GM23338 (cell line): ENCODE data around the gene CEMIP2. TPM values are rescaled to one million over a fixed set of nuclear protein-coding genes. Genes with fewer than 3 reads are reported as not detected.

Experiments used
- ATAC-seq: fragments of 200-7000 bp; cut with Tn5 transposase; 3 replicates; pipeline ENCODE4 v1.9.1; 2020
- DNase-seq: peaks from one replicate; pipeline ENCODE4 v3.0.0-alpha.2; 2015; ENCODE audit warnings: low spot score
- H2AFZ ChIP-seq: fragments of 200-600 bp; sonication (generic); 2 replicates; pipeline ENCODE4 v1.8.0; 2016; ENCODE audit warnings: antibody characterized with exemption, mild to moderate bottlenecking, moderate library complexity
- H3F3A ChIP-seq: fragments of 200-600 bp; sonication (generic); replicated peaks from 2 replicates; pipeline ENCODE4 v1.8.0; 2017; ENCODE audit warnings: antibody characterized with exemption, mixed run types, low read depth
- H3K27ac ChIP-seq: fragments of 200-600 bp; sonication (generic); 2 replicates; pipeline ENCODE4 v1.6.1; 2016; ENCODE audit warnings: low read depth
- H3K27me3 ChIP-seq: fragments of 200-600 bp; sonication (generic); 2 replicates; pipeline ENCODE4 v1.8.0; 2016; ENCODE audit warnings: mild to moderate bottlenecking, mixed run types, moderate library complexity; ENCODE audit not compliant: insufficient read depth
- H3K36me3 ChIP-seq: fragments of 200-600 bp; sonication (generic); 2 replicates; pipeline ENCODE4 v1.8.0; 2016; ENCODE audit warnings: mild to moderate bottlenecking; ENCODE audit not compliant: insufficient read depth
- H3K4me1 ChIP-seq: fragments of 200-600 bp; sonication (generic); 2 replicates; pipeline ENCODE4 v1.8.0; 2016; ENCODE audit warnings: mild to moderate bottlenecking, moderate library complexity; ENCODE audit not compliant: insufficient read depth
- H3K4me2 ChIP-seq: fragments of 200-600 bp; sonication (generic); 2 replicates; pipeline ENCODE4 v1.7.1; 2017; ENCODE audit warnings: mixed run types
- H3K4me3 ChIP-seq: fragments of 200-600 bp; sonication (generic); 2 replicates; pipeline ENCODE4 v1.6.1; 2016; ENCODE audit warnings: mixed run types
- H3K79me2 ChIP-seq: fragments of 200-600 bp; sonication (generic); replicated peaks from 2 replicates; pipeline ENCODE4 v1.8.0; 2017; ENCODE audit warnings: mild to moderate bottlenecking; ENCODE audit not compliant: insufficient read depth
- H3K9me2 ChIP-seq: fragments of 200-600 bp; sonication (generic); 2 replicates; pipeline ENCODE4 v1.8.0; 2017; ENCODE audit not compliant: insufficient read depth
- H4K20me1 ChIP-seq: fragments of 200-600 bp; sonication (generic); replicated peaks from 2 replicates; pipeline ENCODE4 v1.8.0; 2017; ENCODE audit warnings: mild to moderate bottlenecking; ENCODE audit not compliant: insufficient read depth
- H3K27ac Mint-ChIP-seq: 2 replicates; pipeline ENCODE4 v1.8.0; 2020; ENCODE audit warnings: inconsistent platforms, mild to moderate bottlenecking, moderate library complexity, mixed read lengths
- H3K27me3 Mint-ChIP-seq: 3 replicates; pipeline ENCODE4 v1.8.0; 2022; ENCODE audit warnings: low read depth, mild to moderate bottlenecking, moderate library complexity, mixed read lengths, inconsistent platforms; ENCODE audit not compliant: insufficient read depth, poor library complexity
- H3K36me3 Mint-ChIP-seq: 3 replicates; pipeline ENCODE4 v1.8.0; 2021; ENCODE audit warnings: low read depth, mild to moderate bottlenecking, inconsistent platforms, moderate library complexity, mixed read lengths
- H3K4me1 Mint-ChIP-seq: 3 replicates; pipeline ENCODE4 v1.8.0; 2020; ENCODE audit warnings: mild to moderate bottlenecking, inconsistent platforms, mixed read lengths
- H3K4me3 Mint-ChIP-seq: 3 replicates; pipeline ENCODE4 v1.8.0; 2021; ENCODE audit warnings: moderate library complexity, mild to moderate bottlenecking, inconsistent platforms, mixed read lengths
- H3K9me3 Mint-ChIP-seq: 3 replicates; pipeline ENCODE4 v1.8.0; 2020; ENCODE audit warnings: moderate library complexity, mild to moderate bottlenecking, inconsistent platforms, mixed read lengths
- CREB1 ChIP-seq: fragments of 250-450 bp; sonication (Bioruptor Pico); IDR thresholded peaks from 2 replicates; pipeline ENCODE4 v1.5.0; 2020; ENCODE audit warnings: low read depth, mild to moderate bottlenecking, moderate library complexity
- EZH2 ChIP-seq: fragments of 200-600 bp; sonication (generic); IDR thresholded peaks from one replicate; pipeline ENCODE4 v1.8.0; 2017; ENCODE audit warnings: antibody characterized with exemption, mild to moderate bottlenecking, low read depth; ENCODE audit not compliant: unreplicated experiment
- EZH2phosphoT487 ChIP-seq: fragments of 200-600 bp; sonication (generic); IDR thresholded peaks from one replicate; pipeline ENCODE4 v1.8.1; 2018; ENCODE audit warnings: antibody characterized with exemption; ENCODE audit not compliant: unreplicated experiment
- JUNB ChIP-seq: IDR thresholded peaks from one replicate; pipeline ENCODE4 v1.6.1; 2016; ENCODE audit warnings: antibody characterized with exemption; ENCODE audit not compliant: unreplicated experiment
- NANOG ChIP-seq: IDR thresholded peaks from 2 replicates; pipeline ENCODE4 v1.6.1; 2016; ENCODE audit warnings: antibody characterized with exemption, borderline replicate concordance
- POLR2AphosphoS5 ChIP-seq: IDR thresholded peaks from 2 replicates; pipeline ENCODE4 v1.6.1; 2016; ENCODE audit warnings: antibody characterized with exemption, low read depth
- STAT1 ChIP-seq: IDR thresholded peaks from one replicate; pipeline ENCODE4 v1.6.1; 2016; ENCODE audit warnings: antibody characterized with exemption; ENCODE audit not compliant: unreplicated experiment
- ZNF114 ChIP-seq: fragments of 250-450 bp; sonication (Bioruptor Pico); IDR thresholded peaks from 2 replicates; pipeline ENCODE4 v1.5.0; 2020; ENCODE audit warnings: mild to moderate bottlenecking, moderate library complexity
- ZNF331 ChIP-seq: fragments of 250-450 bp; sonication (Bioruptor Pico); IDR thresholded peaks from 2 replicates; pipeline ENCODE4 v1.5.0; 2020; ENCODE audit warnings: low read depth, mild to moderate bottlenecking, moderate library complexity
- polyA plus RNA-seq: library from polyadenylated mRNA; unstranded; fragments of >200 nt; fragmentation: Nextera tagmentation; extraction: Ambion mirVana; gene quantifications from 2 replicates; pipeline ENCODE4 v1.2.1, GENCODE V29; 2016
- total RNA-seq: library from RNA; depleted of rRNA; stranded (reverse); fragments of >200 nt; shearing (Covaris generic); gene quantifications from 2 replicates; pipeline ENCODE4 v1.2.3, GENCODE V29; 2014
- TF ChIP-seq, protein P1 (sequence below): IDR thresholded peaks from 2 replicates; pipeline ENCODE4 v1.6.1; 2016; ENCODE audit warnings: antibody characterized with exemption
- TF ChIP-seq, protein P2 (sequence below): IDR thresholded peaks from one replicate; pipeline ENCODE4 v1.6.1; 2018; ENCODE audit warnings: antibody characterized with exemption; ENCODE audit not compliant: unreplicated experiment
- TF ChIP-seq, protein P3 (sequence below), 2 experiments: fragments of 200-600 bp in 1 of 2; sonication (generic) in 1 of 2; conservative IDR thresholded peaks; 2 replicates each; pipeline versions ENCODE4 v1.5.1 to v1.6.1; 2016 to 2017; ENCODE audit warnings: antibody characterized with exemption in 2 of 2, low read depth in 2 of 2, mild to moderate bottlenecking in 2 of 2, moderate library complexity in 1 of 2
- TF ChIP-seq, protein P4 (sequence below): fragments of 250-450 bp; sonication (Bioruptor Pico); IDR thresholded peaks from 2 replicates; pipeline ENCODE4 v1.5.0; 2020; ENCODE audit warnings: mild to moderate bottlenecking, moderate library complexity

The CEMIP2 gene
- total and polyA plus RNA-seq, 2 experiments from 2014 or later, result 23.0 to 76.7 TPM

DNA sequence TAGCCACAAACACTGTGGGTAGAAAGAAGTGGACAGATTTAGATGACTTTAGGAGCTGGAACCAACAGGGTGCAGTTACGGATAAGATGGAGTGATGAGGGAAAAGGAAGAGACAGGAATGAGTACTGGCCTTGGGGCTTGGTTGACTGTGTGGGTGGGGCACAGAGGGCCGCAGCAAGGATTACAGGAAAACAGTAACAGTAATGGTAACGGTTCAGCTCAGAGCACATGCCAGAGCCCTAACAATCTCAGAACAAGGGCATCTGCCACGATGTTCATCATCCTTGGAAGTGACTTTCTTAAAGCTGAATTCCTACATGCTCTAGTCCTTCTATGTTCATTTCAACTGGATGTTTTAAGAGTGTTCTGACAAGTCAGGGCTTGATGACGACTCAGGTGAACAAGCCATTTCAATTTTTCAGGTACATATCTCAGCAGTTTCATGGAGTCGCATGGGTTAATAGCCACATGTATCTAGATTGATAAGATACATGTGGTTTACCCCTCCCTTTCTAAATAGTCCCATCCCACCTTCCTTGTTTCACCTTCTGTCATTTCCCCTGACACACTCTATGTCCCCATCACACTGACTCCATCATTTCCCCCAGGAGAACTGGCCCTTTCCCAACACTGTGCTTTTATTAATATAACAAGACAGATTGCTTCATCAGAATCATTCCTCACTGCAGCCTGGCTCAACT, 65.0 kb downstream of the CEMIP2 start:
- H3K4me1 Mint-ChIP-seq, result no peaks in the 10 kb centered on the region
- DNase-seq (no peak), ATAC-seq (no peak)
- Histone ChIP-seq H3K4me1 (no peaks in the 10 kb centered on the region), H3K27ac (no peak overlapping the region), H3K36me3 (peaks cover 10% of the 10 kb centered on the region; the same call in 1 of the 2 replicates), H4K20me1 (no peaks in the 10 kb centered on the region), H3K27me3 (no peaks in the 10 kb centered on the region), H2AFZ (no peak overlapping the region), H3K4me3 (no peak overlapping the region), H3K79me2 (no peaks in the 10 kb centered on the region), H3K4me2 (no peak overlapping the region), H3K9me2 (no peaks in the 10 kb centered on the region), H3F3A (no peaks in the 10 kb centered on the region)
- TF ChIP-seq, protein P1, sequence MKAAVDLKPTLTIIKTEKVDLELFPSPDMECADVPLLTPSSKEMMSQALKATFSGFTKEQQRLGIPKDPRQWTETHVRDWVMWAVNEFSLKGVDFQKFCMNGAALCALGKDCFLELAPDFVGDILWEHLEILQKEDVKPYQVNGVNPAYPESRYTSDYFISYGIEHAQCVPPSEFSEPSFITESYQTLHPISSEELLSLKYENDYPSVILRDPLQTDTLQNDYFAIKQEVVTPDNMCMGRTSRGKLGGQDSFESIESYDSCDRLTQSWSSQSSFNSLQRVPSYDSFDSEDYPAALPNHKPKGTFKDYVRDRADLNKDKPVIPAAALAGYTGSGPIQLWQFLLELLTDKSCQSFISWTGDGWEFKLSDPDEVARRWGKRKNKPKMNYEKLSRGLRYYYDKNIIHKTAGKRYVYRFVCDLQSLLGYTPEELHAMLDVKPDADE, result no peak
- TF ChIP-seq, protein P2, sequence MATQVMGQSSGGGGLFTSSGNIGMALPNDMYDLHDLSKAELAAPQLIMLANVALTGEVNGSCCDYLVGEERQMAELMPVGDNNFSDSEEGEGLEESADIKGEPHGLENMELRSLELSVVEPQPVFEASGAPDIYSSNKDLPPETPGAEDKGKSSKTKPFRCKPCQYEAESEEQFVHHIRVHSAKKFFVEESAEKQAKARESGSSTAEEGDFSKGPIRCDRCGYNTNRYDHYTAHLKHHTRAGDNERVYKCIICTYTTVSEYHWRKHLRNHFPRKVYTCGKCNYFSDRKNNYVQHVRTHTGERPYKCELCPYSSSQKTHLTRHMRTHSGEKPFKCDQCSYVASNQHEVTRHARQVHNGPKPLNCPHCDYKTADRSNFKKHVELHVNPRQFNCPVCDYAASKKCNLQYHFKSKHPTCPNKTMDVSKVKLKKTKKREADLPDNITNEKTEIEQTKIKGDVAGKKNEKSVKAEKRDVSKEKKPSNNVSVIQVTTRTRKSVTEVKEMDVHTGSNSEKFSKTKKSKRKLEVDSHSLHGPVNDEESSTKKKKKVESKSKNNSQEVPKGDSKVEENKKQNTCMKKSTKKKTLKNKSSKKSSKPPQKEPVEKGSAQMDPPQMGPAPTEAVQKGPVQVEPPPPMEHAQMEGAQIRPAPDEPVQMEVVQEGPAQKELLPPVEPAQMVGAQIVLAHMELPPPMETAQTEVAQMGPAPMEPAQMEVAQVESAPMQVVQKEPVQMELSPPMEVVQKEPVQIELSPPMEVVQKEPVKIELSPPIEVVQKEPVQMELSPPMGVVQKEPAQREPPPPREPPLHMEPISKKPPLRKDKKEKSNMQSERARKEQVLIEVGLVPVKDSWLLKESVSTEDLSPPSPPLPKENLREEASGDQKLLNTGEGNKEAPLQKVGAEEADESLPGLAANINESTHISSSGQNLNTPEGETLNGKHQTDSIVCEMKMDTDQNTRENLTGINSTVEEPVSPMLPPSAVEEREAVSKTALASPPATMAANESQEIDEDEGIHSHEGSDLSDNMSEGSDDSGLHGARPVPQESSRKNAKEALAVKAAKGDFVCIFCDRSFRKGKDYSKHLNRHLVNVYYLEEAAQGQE, result no peak
- TF ChIP-seq STAT1, result no peak
- no peak for TF ChIP-seq CREB1 (CRISPR knock-in tag)
- no peak for TF ChIP-seq POLR2AphosphoS5
- no peak for TF ChIP-seq NANOG
- no peak for TF ChIP-seq ZNF331 (CRISPR knock-in tag)
- no peak for TF ChIP-seq JUNB
- TF ChIP-seq, protein P3, sequence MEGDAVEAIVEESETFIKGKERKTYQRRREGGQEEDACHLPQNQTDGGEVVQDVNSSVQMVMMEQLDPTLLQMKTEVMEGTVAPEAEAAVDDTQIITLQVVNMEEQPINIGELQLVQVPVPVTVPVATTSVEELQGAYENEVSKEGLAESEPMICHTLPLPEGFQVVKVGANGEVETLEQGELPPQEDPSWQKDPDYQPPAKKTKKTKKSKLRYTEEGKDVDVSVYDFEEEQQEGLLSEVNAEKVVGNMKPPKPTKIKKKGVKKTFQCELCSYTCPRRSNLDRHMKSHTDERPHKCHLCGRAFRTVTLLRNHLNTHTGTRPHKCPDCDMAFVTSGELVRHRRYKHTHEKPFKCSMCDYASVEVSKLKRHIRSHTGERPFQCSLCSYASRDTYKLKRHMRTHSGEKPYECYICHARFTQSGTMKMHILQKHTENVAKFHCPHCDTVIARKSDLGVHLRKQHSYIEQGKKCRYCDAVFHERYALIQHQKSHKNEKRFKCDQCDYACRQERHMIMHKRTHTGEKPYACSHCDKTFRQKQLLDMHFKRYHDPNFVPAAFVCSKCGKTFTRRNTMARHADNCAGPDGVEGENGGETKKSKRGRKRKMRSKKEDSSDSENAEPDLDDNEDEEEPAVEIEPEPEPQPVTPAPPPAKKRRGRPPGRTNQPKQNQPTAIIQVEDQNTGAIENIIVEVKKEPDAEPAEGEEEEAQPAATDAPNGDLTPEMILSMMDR (conservative IDR thresholded peaks at IDR 0.05; ENCODE audit: low read depth in 2 of 2), result no peak
- no peak for TF ChIP-seq EZH2
- TF ChIP-seq, protein P4, sequence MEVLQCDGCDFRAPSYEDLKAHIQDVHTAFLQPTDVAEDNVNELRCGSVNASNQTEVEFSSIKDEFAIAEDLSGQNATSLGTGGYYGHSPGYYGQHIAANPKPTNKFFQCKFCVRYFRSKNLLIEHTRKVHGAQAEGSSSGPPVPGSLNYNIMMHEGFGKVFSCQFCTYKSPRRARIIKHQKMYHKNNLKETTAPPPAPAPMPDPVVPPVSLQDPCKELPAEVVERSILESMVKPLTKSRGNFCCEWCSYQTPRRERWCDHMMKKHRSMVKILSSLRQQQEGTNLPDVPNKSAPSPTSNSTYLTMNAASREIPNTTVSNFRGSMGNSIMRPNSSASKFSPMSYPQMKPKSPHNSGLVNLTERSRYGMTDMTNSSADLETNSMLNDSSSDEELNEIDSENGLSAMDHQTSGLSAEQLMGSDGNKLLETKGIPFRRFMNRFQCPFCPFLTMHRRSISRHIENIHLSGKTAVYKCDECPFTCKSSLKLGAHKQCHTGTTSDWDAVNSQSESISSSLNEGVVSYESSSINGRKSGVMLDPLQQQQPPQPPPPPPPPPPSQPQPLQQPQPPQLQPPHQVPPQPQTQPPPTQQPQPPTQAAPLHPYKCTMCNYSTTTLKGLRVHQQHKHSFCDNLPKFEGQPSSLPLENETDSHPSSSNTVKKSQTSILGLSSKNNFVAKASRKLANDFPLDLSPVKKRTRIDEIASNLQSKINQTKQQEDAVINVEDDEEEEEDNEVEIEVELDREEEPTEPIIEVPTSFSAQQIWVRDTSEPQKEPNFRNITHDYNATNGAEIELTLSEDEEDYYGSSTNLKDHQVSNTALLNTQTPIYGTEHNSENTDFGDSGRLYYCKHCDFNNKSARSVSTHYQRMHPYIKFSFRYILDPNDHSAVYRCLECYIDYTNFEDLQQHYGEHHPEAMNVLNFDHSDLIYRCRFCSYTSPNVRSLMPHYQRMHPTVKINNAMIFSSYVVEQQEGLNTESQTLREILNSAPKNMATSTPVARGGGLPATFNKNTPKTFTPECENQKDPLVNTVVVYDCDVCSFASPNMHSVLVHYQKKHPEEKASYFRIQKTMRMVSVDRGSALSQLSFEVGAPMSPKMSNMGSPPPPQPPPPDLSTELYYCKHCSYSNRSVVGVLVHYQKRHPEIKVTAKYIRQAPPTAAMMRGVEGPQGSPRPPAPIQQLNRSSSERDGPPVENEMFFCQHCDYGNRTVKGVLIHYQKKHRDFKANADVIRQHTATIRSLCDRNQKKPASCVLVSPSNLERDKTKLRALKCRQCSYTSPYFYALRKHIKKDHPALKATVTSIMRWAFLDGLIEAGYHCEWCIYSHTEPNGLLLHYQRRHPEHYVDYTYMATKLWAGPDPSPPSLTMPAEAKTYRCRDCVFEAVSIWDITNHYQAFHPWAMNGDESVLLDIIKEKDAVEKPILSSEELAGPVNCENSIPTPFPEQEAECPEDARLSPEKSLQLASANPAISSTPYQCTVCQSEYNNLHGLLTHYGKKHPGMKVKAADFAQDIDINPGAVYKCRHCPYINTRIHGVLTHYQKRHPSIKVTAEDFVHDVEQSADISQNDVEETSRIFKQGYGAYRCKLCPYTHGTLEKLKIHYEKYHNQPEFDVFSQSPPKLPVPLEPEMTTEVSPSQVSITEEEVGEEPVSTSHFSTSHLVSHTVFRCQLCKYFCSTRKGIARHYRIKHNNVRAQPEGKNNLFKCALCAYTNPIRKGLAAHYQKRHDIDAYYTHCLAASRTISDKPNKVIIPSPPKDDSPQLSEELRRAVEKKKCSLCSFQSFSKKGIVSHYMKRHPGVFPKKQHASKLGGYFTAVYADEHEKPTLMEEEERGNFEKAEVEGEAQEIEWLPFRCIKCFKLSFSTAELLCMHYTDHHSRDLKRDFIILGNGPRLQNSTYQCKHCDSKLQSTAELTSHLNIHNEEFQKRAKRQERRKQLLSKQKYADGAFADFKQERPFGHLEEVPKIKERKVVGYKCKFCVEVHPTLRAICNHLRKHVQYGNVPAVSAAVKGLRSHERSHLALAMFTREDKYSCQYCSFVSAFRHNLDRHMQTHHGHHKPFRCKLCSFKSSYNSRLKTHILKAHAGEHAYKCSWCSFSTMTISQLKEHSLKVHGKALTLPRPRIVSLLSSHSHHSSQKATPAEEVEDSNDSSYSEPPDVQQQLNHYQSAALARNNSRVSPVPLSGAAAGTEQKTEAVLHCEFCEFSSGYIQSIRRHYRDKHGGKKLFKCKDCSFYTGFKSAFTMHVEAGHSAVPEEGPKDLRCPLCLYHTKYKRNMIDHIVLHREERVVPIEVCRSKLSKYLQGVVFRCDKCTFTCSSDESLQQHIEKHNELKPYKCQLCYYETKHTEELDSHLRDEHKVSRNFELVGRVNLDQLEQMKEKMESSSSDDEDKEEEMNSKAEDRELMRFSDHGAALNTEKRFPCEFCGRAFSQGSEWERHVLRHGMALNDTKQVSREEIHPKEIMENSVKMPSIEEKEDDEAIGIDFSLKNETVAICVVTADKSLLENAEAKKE (CRISPR knock-in tag), result no peak
- TF ChIP-seq ZNF114 (CRISPR knock-in tag), result no peak
- no peak for TF ChIP-seq EZH2phosphoT487
- H3K27ac Mint-ChIP-seq, result no peak overlapping the region
- H3K36me3 Mint-ChIP-seq, result peaks cover 29% of the 10 kb centered on the region
- no peaks in the 10 kb centered on the region for H3K9me3 Mint-ChIP-seq
- H3K27me3 Mint-ChIP-seq, result no peaks in the 10 kb centered on the region
- no peak overlapping the region for H3K4me3 Mint-ChIP-seq
